Ishikawa (cell line): Measurements from ENCODE around the gene OR8D1.

Experiments used
- CEBPB ChIP-seq: IDR thresholded peaks from 2 replicates; pipeline ENCODE4 v1.6.1; 2012
- EP300 ChIP-seq: IDR thresholded peaks from 2 replicates; pipeline ENCODE4 v1.6.1; 2012; ENCODE audit warnings: borderline replicate concordance
- FOXM1 ChIP-seq: IDR thresholded peaks from 2 replicates; pipeline ENCODE4 v1.6.1; 2012; ENCODE audit warnings: low read depth, borderline replicate concordance
- MAX ChIP-seq: IDR thresholded peaks from 2 replicates; pipeline ENCODE4 v1.6.1; 2012
- NFIC ChIP-seq: IDR thresholded peaks from 2 replicates; pipeline ENCODE4 v1.6.1; 2012
- RAD21 ChIP-seq: IDR thresholded peaks from 2 replicates; pipeline ENCODE4 v1.6.1; 2012; ENCODE audit warnings: low read depth
- REST ChIP-seq: IDR thresholded peaks from 2 replicates; pipeline ENCODE4 v1.6.1; 2012; ENCODE audit warnings: low read depth, mild to moderate bottlenecking
- TAF1 ChIP-seq: IDR thresholded peaks from 2 replicates; pipeline ENCODE4 v1.6.1; 2012; ENCODE audit warnings: low read depth, mild to moderate bottlenecking
- TEAD4 ChIP-seq: IDR thresholded peaks from 2 replicates; pipeline ENCODE4 v1.6.1; 2012
- YY1 ChIP-seq: IDR thresholded peaks from 2 replicates; pipeline ENCODE4 v1.6.1; 2012; ENCODE audit warnings: low read depth
- ZBTB7A ChIP-seq: IDR thresholded peaks from 2 replicates; pipeline ENCODE4 v1.6.1; 2012; ENCODE audit warnings: low read depth

- TF ChIP-seq NFIC (no peak), RAD21 (no peak), ZBTB7A (no peak), TAF1 (no peak), YY1 (no peak), FOXM1 (no peak), CEBPB (no peak), REST (no peak), EP300 (no peak), TEAD4 (no peak), MAX (no peak)
Measured at GRCh38 chr11:124320097-124320496, 6.3 kb upstream of the OR8D1 start, which contains the start of gene OR8D2.
